ENCODE data around the gene FAM177A1. TPM values are rescaled to one million over a fixed set of nuclear protein-coding genes. Genes with fewer than 3 reads are reported as not detected.

The FAM177A1 gene
- total and polyA plus RNA-seq, 9 of the 15 experiments (the other 6 are each of a cell fraction or from before 2014, with no cell fraction given), result 7.7 to 36.2 (median 29.9) TPM

- FAIRE-seq (peak; percentile 48), DNase-seq (ENCODE audit: extremely low read depth in 1 of 4, low spot score in 3 of 4) (peak in 1 of 4 experiments; percentile 56), ATAC-seq (peak; percentile 67)
- no peaks in the 10 kb centered on the region for H3K9me3 ChIP-seq (replicated peaks; ENCODE audit: control insufficient read depth, insufficient read depth, low read depth, low read length)
- peak overlapping the region; percentile 86 for H3K27ac ChIP-seq (ENCODE audit: extremely low read depth, low read depth, low read length)
- H2AFZ ChIP-seq (ENCODE audit: low read depth, low read length), result peak overlapping the region; percentile 94
- peaks cover 9 to 16% of the 10 kb centered on the region in 2 experiments; a peak in 4 of 5 replicates for H3K4me1 ChIP-seq (replicated peaks in 1 of 2; ENCODE audit: control insufficient read depth in 2 of 2, insufficient read depth in 2 of 2, low read length in 2 of 2)
- 0 out of 3 replicates have a peak, but pooled peaks cover 5% of the 10 kb centered on the region for H3K36me3 ChIP-seq (ENCODE audit: control insufficient read depth, insufficient read depth, low read length)
- in situ Hi-C loops (cut with MboI), result no loop called here
- H3K79me2 ChIP-seq (ENCODE audit: control insufficient read depth, insufficient read depth, low read length), result peaks cover 42% of the 10 kb centered on the region
- BruUV-seq (replicated peaks), result no TSS peak
- H3K4me2 ChIP-seq (ENCODE audit: insufficient read depth, low read length), result peak overlapping the region; percentile 87
- ChIA-PET CTCF (ENCODE audit: low intra/inter-chr PET ratio) (no interaction called here), POLR2A (interaction anchor here (0.7 to 1.5 kb wide), 3 partner anchors 10 to 75 kb away, joined by 3 to 6 read pairs (median 6); partner anchors contain the start of genes PPP2R3C and PRORP)
- no peaks in the 10 kb centered on the region for H3K27me3 ChIP-seq (ENCODE audit: control insufficient read depth in 2 of 2, insufficient read depth in 2 of 2, low read length in 2 of 2)
- 3% methylated on average over 23 of the region's 23 CpGs for whole genome bisulfite sequencing (ENCODE audit: insufficient coverage, low coverage, missing lambda C conversion rate)
- H4K20me1 ChIP-seq (replicated peaks; ENCODE audit: control insufficient read depth, insufficient read depth, low read length), result no peaks in the 10 kb centered on the region
- H3K4me3 ChIP-seq, result peak overlapping the region; percentile 69
- H3K9me1 ChIP-seq (ENCODE audit: control insufficient read depth, insufficient read depth, low read length), result no peaks in the 10 kb centered on the region
- intact Hi-C loops (cut with micrococcal nuclease), result loop anchor here (1.0 to 10.0 kb wide), 3 partner anchors 76 to 358 kb away; partner anchors contain the start of genes NFKBIA and PRORP
- peak overlapping the region; percentile 81 to 96 for H3K9ac ChIP-seq (ENCODE audit: insufficient read depth in 1 of 2, low read depth in 2 of 2, low read length in 2 of 2)
- TF ChIP-seq MYBL2 (IDR thresholded peaks at IDR 0.05; ENCODE audit: low read depth) (peak; percentile 38; the same call in 1 of the 2 replicates), MYBL2 (CRISPR knock-in tag; IDR thresholded peaks at IDR 0.05; ENCODE audit: borderline replicate concordance) (no peak), ZBTB43 (CRISPR knock-in tag; IDR thresholded peaks at IDR 0.05) (0 out of 2 replicates have a peak, but pooled peaks have one; percentile 21), EP400 (IDR thresholded peaks at IDR 0.05) (peak; percentile 34), SIN3A (IDR thresholded peaks at IDR 0.05; ENCODE audit: borderline replicate concordance in 2 of 2, control insufficient read depth in 1 of 2, low read depth in 2 of 2, low read length in 2 of 2) (0 out of 4 replicates have a peak, but pooled peaks of 1 of the 2 experiments have one; percentile 30), MCM3 (IDR thresholded peaks at IDR 0.05) (no peak), MNT (conservative IDR thresholded peaks at IDR 0.05) (peak in 1 of 2 experiments; percentile 20; a peak in 1 of 4 replicates), FOXA3 (CRISPR knock-in tag; conservative IDR thresholded peaks at IDR 0.05 in 1 of 2, IDR thresholded peaks at IDR 0.05 in 1 of 2) (0 out of 4 replicates have a peak, but pooled peaks of 1 of the 2 experiments have one; percentile 32), ZNF431 (CRISPR knock-in tag; IDR thresholded peaks at IDR 0.05) (0 out of 2 replicates have a peak, but pooled peaks have one; percentile 40), RB1 (IDR thresholded peaks at IDR 0.05; ENCODE audit: low read depth) (no peak), IFI16 (CRISPR knock-in tag; IDR thresholded peaks at IDR 0.05) (no peak), HMBOX1 (IDR thresholded peaks at IDR 0.05) (peak; percentile 48), FOSL1 (tag; conservative IDR thresholded peaks at IDR 0.05) (0 out of 2 replicates have a peak, but pooled peaks have one; percentile 12), NKRF (IDR thresholded peaks at IDR 0.05; ENCODE audit: borderline replicate concordance) (0 out of 2 replicates have a peak, but pooled peaks have one; percentile 50)
Observed at GRCh38 chr14:35046751-35047536, 872 bp downstream of the FAM177A1 start.

All from K562 (cell line).